Left cardiac atrium (tissue), 4 donors: Measurements from ENCODE around the gene PTS. TPM values are rescaled to one million over a fixed set of nuclear protein-coding genes. Genes with fewer than 3 reads are reported as not detected.

Source experiments
- ATAC-seq, 2 donors: fragments of 200-7000 bp; cut with Tn5 transposase; one replicate each; pipeline ENCODE4 v1.9.1; 2020; ENCODE audit warnings: mild to moderate bottlenecking in 2 of 2, moderate library complexity in 2 of 2
- DNase-seq: peaks from one replicate; pipeline ENCODE4 v3.0.0-alpha.2; 2020
- intact Hi-C, 2 donors: fragments of 100-400 bp; cut with DNase I; formaldehyde crosslinking; loops; one replicate each; pipeline versions ENCODE4 v1.14.1 to v1.15.1; 2022 to 2023
- total RNA-seq, 2 donors: library from RNA; stranded (reverse); fragmentation: NEBNext Ultra II Directional; extraction: Animal tissue kit (Norgen Biotek cat#: 25700); gene quantifications; one replicate each; pipeline ENCODE4 v1.2.1, GENCODE V29; 2021
- donor health status: DM: no; HTN: yes; CAD: no.
- donor health status: DM: no; HTN: yes; CAD: no; lungs with severe emphysema.
- donor health status: DM: yes; HTN: yes; CAD: no.
- donor health status: Dilated cardiomyopathy.

Gene PTS
- total RNA-seq, 2 donors from 2014 or later, result 21.3 to 37.1 TPM

- intact Hi-C loops, result no loop called here
- no peak for ATAC-seq
- DNase-seq, result no peak
These were observed 23.8 kb downstream of the PTS start for GRCh38 chr11:112249871-112250610.

GRCh38 chr11:112253605-112254242 lies 27.5 kb downstream of the PTS start:
- intact Hi-C loops, result no loop called here
- ATAC-seq (no peak), DNase-seq (no peak)

- DNase-seq (peak; percentile 29), ATAC-seq (peak in 1 of 2 donors; percentile 60)
- intact Hi-C loops, result no loop called here
These were observed 29.0 kb downstream of the PTS start for GRCh38 chr11:112255067-112255720.

GRCh38 chr11:112260490-112260889 lies 34.3 kb downstream of the PTS start, which contains the start of gene PLET1:
Gene PLET1 (minus strand): TSS chr11:112260860. CDS start chr11:112260589, 271 bp downstream.
- ATAC-seq, result no peak
- intact Hi-C loops, result no loop called here

GRCh38 chr11:112265659-112266409 lies 39.6 kb downstream of the PTS start:
- DNase-seq, result no peak
- peak in 1 of 2 donors; percentile 29 for ATAC-seq
- intact Hi-C loops, result no loop called here

More at GRCh38 chr11:112260490-112260889, 34.3 kb downstream of the PTS start, which contains the start of gene PLET1:
- DNase-seq, result no peak

GRCh38 chr11:112266410-112266778 lies 40.2 kb downstream of the PTS start:
- intact Hi-C loops, result no loop called here
- DNase-seq (no peak), ATAC-seq (no peak)

GRCh38 chr11:112267188-112267591 lies 41.0 kb downstream of the PTS start:
- ATAC-seq, result no peak
- intact Hi-C loops, result no loop called here
- no peak for DNase-seq

GRCh38 chr11:112268406-112268805 lies 42.2 kb downstream of the PTS start:
- intact Hi-C loops, result no loop called here
- ATAC-seq, result no peak
- no peak for DNase-seq

GRCh38 chr11:112269139-112269538 lies 42.9 kb downstream of the PTS start:
- no peak for ATAC-seq
- intact Hi-C loops, result no loop called here

GRCh38 chr11:112270551-112271180 lies 44.4 kb downstream of the PTS start:
- intact Hi-C loops, result no loop called here
- ATAC-seq (peak in 1 of 2 donors; percentile 67), DNase-seq (no peak)

More at GRCh38 chr11:112269139-112269538, 42.9 kb downstream of the PTS start:
- no peak for DNase-seq

- intact Hi-C loops, result no loop called here
- ATAC-seq (no peak), DNase-seq (no peak)
These were observed 45.0 kb downstream of the PTS start for GRCh38 chr11:112271242-112271641.

- intact Hi-C loops, result no loop called here
- ATAC-seq, result no peak
These were observed 46.8 kb downstream of the PTS start for GRCh38 chr11:112273066-112273465.

GRCh38 chr11:112274007-112274783 lies 48.0 kb downstream of the PTS start:
- intact Hi-C loops, result no loop called here

More at GRCh38 chr11:112273066-112273465, 46.8 kb downstream of the PTS start:
- DNase-seq, result no peak

GRCh38 chr11:112277029-112277428 lies 50.8 kb downstream of the PTS start:
- DNase-seq (no peak), ATAC-seq (no peak)
- intact Hi-C loops, result no loop called here

More at GRCh38 chr11:112274007-112274783, 48.0 kb downstream of the PTS start:
- DNase-seq (no peak), ATAC-seq (no peak)

- no peak for ATAC-seq
- DNase-seq, result no peak
- intact Hi-C loops, result no loop called here
These were observed 51.7 kb downstream of the PTS start for GRCh38 chr11:112277941-112278340.

- DNase-seq (no peak), ATAC-seq (no peak)
- intact Hi-C loops, result no loop called here
These were observed 52.6 kb downstream of the PTS start for GRCh38 chr11:112278803-112279202.

- DNase-seq (peak; percentile 76), ATAC-seq (peak; percentile 86 to 87)
- intact Hi-C loops, result loop anchor here (1.0 to 10.0 kb wide), 6 partner anchors 60 to 1015 kb away; no protein-coding TSS in a partner anchor
These were observed 53.7 kb downstream of the PTS start for GRCh38 chr11:112279901-112280267.
